ENCODE measurements around the gene SERPINI1.

GRCh38 chr3:167776066-167776685 lies 40.7 kb downstream of the SERPINI1 start:
- TF ChIP-seq YY1 (IDR thresholded peaks at IDR 0.05; ENCODE audit: insufficient read depth, insufficient read length) (no peak), ZNF274 (IDR thresholded peaks at IDR 0.05; ENCODE audit: low read depth, low read length) (no peak), SUZ12 (IDR thresholded peaks at IDR 0.05; ENCODE audit: extremely low read depth, insufficient read depth, insufficient read length) (no peak)
